SH-SY5Y (cell line): ENCODE results near the gene HSPA2.

Experiments used
- GATA2 ChIP-seq: IDR thresholded peaks from 2 replicates; pipeline ENCODE4 v1.6.1; 2011; ENCODE audit warnings: mild to moderate bottlenecking, low read depth, low read length
- GATA3 ChIP-seq: IDR thresholded peaks from 2 replicates; pipeline ENCODE4 v1.6.1; 2011; ENCODE audit warnings: low read depth, mild to moderate bottlenecking, low read length, moderate library complexity

DNA sequence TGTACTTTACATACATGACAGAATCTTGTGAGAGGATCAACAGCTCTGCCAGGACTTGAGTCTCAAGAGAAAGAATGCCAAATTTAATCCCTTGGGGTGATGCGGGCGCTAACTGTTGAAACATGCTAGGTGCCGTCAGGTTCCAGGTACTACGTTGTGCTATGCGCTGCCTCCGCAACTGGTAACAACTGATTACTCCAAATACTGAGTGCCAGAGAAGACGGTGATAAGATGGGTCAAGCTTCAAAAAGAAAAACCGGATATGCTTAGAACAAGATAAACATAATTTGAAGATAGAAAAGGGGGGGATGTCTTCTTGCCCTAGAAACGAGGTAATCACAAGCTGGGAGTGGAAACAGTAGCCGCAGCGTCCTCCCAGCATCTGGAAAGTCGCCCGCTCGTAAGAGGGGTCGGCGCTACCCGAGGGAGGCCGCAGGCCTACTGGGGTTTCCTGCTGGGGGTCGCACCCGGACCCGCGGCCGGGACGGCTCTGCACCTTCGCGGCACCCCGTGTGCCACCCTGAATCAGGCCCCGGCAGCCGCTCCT is 37.6 kb upstream of the HSPA2 start:
- no peak for TF ChIP-seq GATA2
- TF ChIP-seq GATA3 = no peak
